ENCODE results near the gene EFCAB12.

DNA sequence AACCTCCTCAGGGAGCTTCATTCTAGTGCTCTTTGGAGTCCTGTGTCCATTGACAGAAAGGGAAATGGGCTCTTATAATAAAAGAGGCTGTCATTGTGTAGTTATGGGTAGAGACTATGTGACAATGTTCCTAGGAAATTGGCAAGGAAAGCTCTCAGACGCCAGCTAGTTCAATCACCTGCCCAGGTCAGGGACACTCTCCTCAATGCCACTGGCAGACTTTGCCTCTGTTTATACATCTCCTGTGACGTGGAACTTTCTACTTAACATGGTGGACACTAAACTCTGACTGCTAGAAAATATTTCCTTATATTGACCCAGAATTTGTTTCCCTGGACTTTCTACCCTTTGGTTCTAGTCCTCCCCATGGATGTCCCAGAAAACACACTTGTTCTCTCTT, 2.8 kb downstream of the EFCAB12 start:
- no peak for TF ChIP-seq CTCF (IDR thresholded peaks at IDR 0.05; ENCODE audit: low read length)
- no peak for TF ChIP-seq EZH2 (IDR thresholded peaks at IDR 0.05; ENCODE audit: borderline replicate concordance, low read length)
